WERI-Rb-1 (cell line): ENCODE results near the gene PCBP4.
"Not testable (repeated sequence)": the region's sequence is repeated elsewhere in the genome, so short reads cannot be mapped to it uniquely, and the experiment has no call there.

Experiments used
- DNase-seq: peaks from one replicate; pipeline ENCODE4 v3.0.0-alpha.2; 2020
- H3K27ac ChIP-seq: fragments of 250-450 bp; sonication (Bioruptor Pico); 2 replicates; pipeline ENCODE4 v1.5.1; 2020; ENCODE audit warnings: mild to moderate bottlenecking, moderate library complexity
- H3K27me3 ChIP-seq: fragments of 250-450 bp; sonication (Bioruptor Pico); 2 replicates; pipeline ENCODE4 v1.5.1; 2021; ENCODE audit warnings: mild to moderate bottlenecking, low read depth, moderate library complexity; ENCODE audit not compliant: insufficient read depth, severe bottlenecking
- H3K36me3 ChIP-seq: fragments of 250-450 bp; sonication (Bioruptor Pico); 2 replicates; pipeline ENCODE4 v1.5.1; 2020; ENCODE audit warnings: mild to moderate bottlenecking, moderate library complexity
- H3K4me3 ChIP-seq: 2 replicates; pipeline ENCODE4 v1.5.1; 2011; ENCODE audit warnings: low read depth, mild to moderate bottlenecking, control low read depth, low read length
- H3K9me3 ChIP-seq: fragments of 250-450 bp; sonication (Bioruptor Pico); 2 replicates; pipeline ENCODE4 v1.5.1; 2021; ENCODE audit warnings: mild to moderate bottlenecking, moderate library complexity; ENCODE audit not compliant: severe bottlenecking
- CTCF ChIP-seq: IDR thresholded peaks from 2 replicates; pipeline ENCODE4 v1.5.1; 2011; ENCODE audit warnings: low read depth, mild to moderate bottlenecking, control low read depth, inconsistent platforms, low read length

Gene PCBP4

GRCh38 chr3:51933471-51934138 is 33.6 kb downstream of the PCBP4 start:
- no peaks in the 10 kb centered on the region for H3K9me3 ChIP-seq
- TF ChIP-seq CTCF, result no peak
- no peak overlapping the region for H3K4me3 ChIP-seq
- H3K27ac ChIP-seq, result no peak overlapping the region
- peaks cover 51% of the 10 kb centered on the region for H3K36me3 ChIP-seq
- DNase-seq, result no peak
- no peaks in the 10 kb centered on the region for H3K27me3 ChIP-seq

GRCh38 chr3:51932471-51933370 is 34.5 kb downstream of the PCBP4 start:
- H3K9me3 ChIP-seq, result no peaks in the 10 kb centered on the region
- H3K27me3 ChIP-seq, result no peaks in the 10 kb centered on the region
- no peak for TF ChIP-seq CTCF
- no peak overlapping the region for H3K27ac ChIP-seq
- H3K36me3 ChIP-seq, result peaks cover 43% of the 10 kb centered on the region
- DNase-seq, result no peak
- no peak overlapping the region for H3K4me3 ChIP-seq

GRCh38 chr3:51931756-51932155 is 35.5 kb downstream of the PCBP4 start:
- no peak for TF ChIP-seq CTCF
- no peaks in the 10 kb centered on the region for H3K27me3 ChIP-seq
- H3K4me3 ChIP-seq, result no peak overlapping the region
- no peak overlapping the region for H3K27ac ChIP-seq
- H3K9me3 ChIP-seq, result no peaks in the 10 kb centered on the region
- DNase-seq, result no peak
- peaks cover 34% of the 10 kb centered on the region for H3K36me3 ChIP-seq

GRCh38 chr3:51930439-51930838 is 36.8 kb downstream of the PCBP4 start:
- no peak for TF ChIP-seq CTCF

GRCh38 chr3:51929420-51930003 is 37.7 kb downstream of the PCBP4 start:
- no peak for TF ChIP-seq CTCF
- Histone ChIP-seq H3K27me3 (no peaks in the 10 kb centered on the region), H3K9me3 (no peaks in the 10 kb centered on the region), H3K27ac (no peak overlapping the region), H3K36me3 (peaks cover 16% of the 10 kb centered on the region), H3K4me3 (no peak overlapping the region)
- DNase-seq, result no peak

More at GRCh38 chr3:51930439-51930838, 36.8 kb downstream of the PCBP4 start:
- H3K9me3 ChIP-seq, result no peaks in the 10 kb centered on the region
- H3K27me3 ChIP-seq, result no peaks in the 10 kb centered on the region
- no peak overlapping the region for H3K4me3 ChIP-seq
- peaks cover 21% of the 10 kb centered on the region for H3K36me3 ChIP-seq
- DNase-seq, result no peak
- no peak overlapping the region for H3K27ac ChIP-seq

- not testable (repeated sequence) for H3K9me3 ChIP-seq, H3K27ac ChIP-seq, H3K27me3 ChIP-seq, DNase-seq, H3K4me3 ChIP-seq
- H3K36me3 ChIP-seq, result peaks cover 16% of the 10 kb centered on the region
Measured at GRCh38 chr3:51928981-51929380, 38.3 kb downstream of the PCBP4 start.
